D721Med (cell line): ENCODE results near the gene BORCS8.

ENCODE experiments used
- DNase-seq: peaks from one replicate; pipeline ENCODE4 v3.0.0; 2011; ENCODE audit warnings: low spot score; ENCODE audit not compliant: insufficient read length
- FAIRE-seq: peaks from 2 replicates; lab custom pipeline; 2011; peaks lifted over from hg19 to GRCh38; lab: Jason Lieb, UNC
- CTCF ChIP-seq: IDR thresholded peaks from 2 replicates; pipeline ENCODE4 v1.5.1; 2012; ENCODE audit warnings: mild to moderate bottlenecking, control low read depth; ENCODE audit not compliant: insufficient read depth; ENCODE audit errors: missing control alignments

Gene BORCS8

GRCh38 chr19:19232261-19232721 is 40.3 kb upstream of the BORCS8 start:
- FAIRE-seq: no peak
- no peak for DNase-seq
- no peak for TF ChIP-seq CTCF

GRCh38 chr19:19230999-19231398 is 39.0 kb upstream of the BORCS8 start:
- TF ChIP-seq CTCF: no peak
- peak; percentile 74 for DNase-seq
- FAIRE-seq: peak; percentile 86

GRCh38 chr19:19229701-19230100 is 37.7 kb upstream of the BORCS8 start:
- no peak for FAIRE-seq
- TF ChIP-seq CTCF: no peak
- DNase-seq: no peak

GRCh38 chr19:19227217-19227616 is 35.3 kb upstream of the BORCS8 start:
- TF ChIP-seq CTCF: no peak
- no peak for FAIRE-seq
- DNase-seq: no peak

GRCh38 chr19:19226663-19227062 is 34.7 kb upstream of the BORCS8 start:
- no peak for TF ChIP-seq CTCF
- no peak for DNase-seq
- FAIRE-seq: no peak

GRCh38 chr19:19226204-19226603 is 34.3 kb upstream of the BORCS8 start:
- no peak for DNase-seq
- no peak for TF ChIP-seq CTCF
- FAIRE-seq: no peak

- TF ChIP-seq CTCF: peak; percentile 67
- DNase-seq (peak; percentile 98), FAIRE-seq (no peak)
These were observed 33.0 kb upstream of the BORCS8 start for GRCh38 chr19:19224852-19225494.
